ENCODE measurements around the gene DYNC1I1. TPM values are rescaled to one million over a fixed set of nuclear protein-coding genes. Genes with fewer than 3 reads are reported as not detected.

Gene DYNC1I1
- total RNA-seq, 3 donors from 2014 or later = 0.41 to 42.6 (median 1.5) TPM

GRCh38 chr7:96067321-96067720, 295.0 kb downstream of the DYNC1I1 start:
- ATAC-seq (no peak), DNase-seq (no peak)
- no peaks in the 10 kb centered on the region for H3K9me3 ChIP-seq
- TF ChIP-seq CTCF (IDR thresholded peaks at IDR 0.05) = no peak
- intact Hi-C loops (cut with DNase I, micrococcal nuclease) = no loop called here
- no peaks in the 10 kb centered on the region for H3K4me1 ChIP-seq (ENCODE audit: low read depth)
- H3K4me3 ChIP-seq = no peak overlapping the region
- no peaks in the 10 kb centered on the region for H3K36me3 ChIP-seq (ENCODE audit: low read depth)

- Histone ChIP-seq H3K36me3 (ENCODE audit: low read depth) (no peaks in the 10 kb centered on the region), H3K4me3 (no peak overlapping the region), H3K9me3 (no peaks in the 10 kb centered on the region), H3K4me1 (ENCODE audit: low read depth) (no peaks in the 10 kb centered on the region)
- ATAC-seq = no peak
- no peak for TF ChIP-seq CTCF (IDR thresholded peaks at IDR 0.05)
- intact Hi-C loops (cut with DNase I, micrococcal nuclease) = no loop called here
- DNase-seq = no peak
Observed at GRCh38 chr7:96069401-96069800, 297.0 kb downstream of the DYNC1I1 start.

- H3K4me1 ChIP-seq (ENCODE audit: low read depth) = peaks cover 4% of the 10 kb centered on the region
- H3K9me3 ChIP-seq = no peaks in the 10 kb centered on the region
- intact Hi-C loops (cut with DNase I, micrococcal nuclease) = loop anchor here (5.0 to 10.0 kb wide), 2 partner anchors 950 to 952 kb away; partner anchors contain the start of gene DLX5 (in 1 of the 2)
- no peaks in the 10 kb centered on the region for H3K36me3 ChIP-seq (ENCODE audit: low read depth)
- DNase-seq (no peak), ATAC-seq (no peak)
- TF ChIP-seq CTCF (IDR thresholded peaks at IDR 0.05) = no peak
- H3K4me3 ChIP-seq = no peak overlapping the region
Observed at GRCh38 chr7:96074871-96075270, 302.5 kb downstream of the DYNC1I1 start.

GRCh38 chr7:96075510-96076349, 303.4 kb downstream of the DYNC1I1 start:
- no peaks in the 10 kb centered on the region for H3K9me3 ChIP-seq
- H3K36me3 ChIP-seq (ENCODE audit: low read depth) = no peaks in the 10 kb centered on the region
- peak; percentile 40 to 51 (median 46) for DNase-seq
- peaks cover 4% of the 10 kb centered on the region for H3K4me1 ChIP-seq (ENCODE audit: low read depth)
- peak; percentile 76 for ATAC-seq
- H3K4me3 ChIP-seq = no peak overlapping the region
- peak; percentile 50 for TF ChIP-seq CTCF (IDR thresholded peaks at IDR 0.05)
- intact Hi-C loops (cut with DNase I, micrococcal nuclease) = loop anchor here (5.0 to 10.0 kb wide), 2 partner anchors 949 to 952 kb away; partner anchors contain the start of gene DLX5 (in 1 of the 2)

- ATAC-seq (no peak), DNase-seq (no peak)
- no peaks in the 10 kb centered on the region for H3K36me3 ChIP-seq (ENCODE audit: low read depth)
- peaks cover 4% of the 10 kb centered on the region for H3K4me1 ChIP-seq (ENCODE audit: low read depth)
- H3K4me3 ChIP-seq = no peak overlapping the region
- intact Hi-C loops (cut with DNase I, micrococcal nuclease) = loop anchor here (5.0 to 10.0 kb wide), 2 partner anchors 948 to 951 kb away; partner anchors contain the start of gene DLX5 (in 1 of the 2)
- H3K9me3 ChIP-seq = no peaks in the 10 kb centered on the region
- no peak for TF ChIP-seq CTCF (IDR thresholded peaks at IDR 0.05)
Observed at GRCh38 chr7:96076350-96076707, 304.0 kb downstream of the DYNC1I1 start.

Measured in mucosa of descending colon (tissue), 3 donors.